Left hindlimb (tissue), 1 donor: ENCODE data around the gene SKAP1.
"Not testable (repeated sequence)": the region's sequence is repeated elsewhere in the genome, so short reads cannot be mapped to it uniquely, and the experiment has no call there.

Source experiments
- DNase-seq: peaks from one replicate; pipeline ENCODE4 v3.0.0-alpha.2; 2018

SKAP1 gene

GRCh38 chr17:48444516-48445247, 14.7 kb upstream of the SKAP1 start:
- no peak for DNase-seq

- no peak for DNase-seq
Observed at GRCh38 chr17:48443712-48444111, 13.7 kb upstream of the SKAP1 start.

DNA sequence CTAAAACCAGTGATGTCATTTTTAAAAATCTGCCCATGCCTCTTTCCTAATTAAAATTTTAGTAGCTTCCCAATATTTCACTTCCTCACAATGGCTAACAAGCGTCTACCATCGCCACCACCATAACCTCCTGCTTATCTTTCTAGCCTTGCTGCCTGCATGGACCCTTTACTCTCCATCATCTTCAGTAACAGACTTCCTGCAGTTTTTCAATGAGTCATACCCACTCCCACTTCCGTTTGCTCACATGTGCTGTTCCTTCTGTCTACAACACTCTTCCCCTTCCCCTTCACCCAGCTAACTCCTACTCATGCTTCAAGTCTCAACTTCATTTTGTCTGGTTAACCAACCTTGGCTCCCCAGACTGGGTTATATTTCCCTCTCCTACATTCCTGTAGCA, 12.8 kb upstream of the SKAP1 start:
- DNase-seq: no peak

GRCh38 chr17:48441862-48442261, 11.8 kb upstream of the SKAP1 start:
- DNase-seq: no peak

DNA sequence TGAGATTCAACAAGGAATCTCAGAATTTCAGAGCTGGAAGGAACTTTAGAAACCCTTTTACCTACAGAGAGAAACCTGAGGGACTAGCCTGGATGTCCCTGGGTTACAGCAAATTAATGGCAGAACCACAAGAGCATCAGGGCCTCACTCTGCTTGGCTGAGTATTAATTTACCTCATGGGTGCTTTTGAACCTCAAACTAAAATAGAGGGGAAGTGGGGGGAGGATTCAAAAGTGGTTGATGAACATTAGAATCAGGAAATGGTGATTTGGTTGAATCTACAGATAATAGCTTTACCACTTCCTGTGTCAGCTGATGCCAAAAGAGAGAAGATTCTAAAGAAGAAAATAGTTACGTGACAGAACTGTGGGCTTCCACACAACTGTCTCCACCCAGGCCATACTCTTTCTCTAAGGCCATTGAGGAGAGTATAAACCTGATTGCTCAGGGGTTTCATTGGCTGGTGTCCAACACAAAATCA, 11.3 kb upstream of the SKAP1 start:
- DNase-seq: no peak

DNA sequence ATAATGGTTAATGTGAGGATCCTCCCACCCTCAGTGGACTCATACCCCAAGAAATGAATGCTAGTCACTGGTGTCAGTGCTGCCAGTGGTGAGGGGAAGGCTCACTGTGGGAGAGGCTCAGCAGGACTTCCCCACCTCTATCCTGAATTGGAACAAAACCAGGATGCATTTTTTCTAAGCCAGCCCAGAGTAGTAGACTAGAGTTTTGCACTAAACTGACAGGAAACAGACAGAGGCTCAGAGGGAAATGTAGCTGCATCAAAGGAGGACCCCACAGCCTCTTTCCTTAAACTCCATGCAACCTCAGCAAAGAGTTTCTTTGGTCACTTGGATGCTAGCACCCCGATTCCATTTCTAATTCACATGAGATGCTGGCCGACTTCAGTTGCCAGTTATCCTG, 10.7 kb upstream of the SKAP1 start:
- DNase-seq: no peak

DNA sequence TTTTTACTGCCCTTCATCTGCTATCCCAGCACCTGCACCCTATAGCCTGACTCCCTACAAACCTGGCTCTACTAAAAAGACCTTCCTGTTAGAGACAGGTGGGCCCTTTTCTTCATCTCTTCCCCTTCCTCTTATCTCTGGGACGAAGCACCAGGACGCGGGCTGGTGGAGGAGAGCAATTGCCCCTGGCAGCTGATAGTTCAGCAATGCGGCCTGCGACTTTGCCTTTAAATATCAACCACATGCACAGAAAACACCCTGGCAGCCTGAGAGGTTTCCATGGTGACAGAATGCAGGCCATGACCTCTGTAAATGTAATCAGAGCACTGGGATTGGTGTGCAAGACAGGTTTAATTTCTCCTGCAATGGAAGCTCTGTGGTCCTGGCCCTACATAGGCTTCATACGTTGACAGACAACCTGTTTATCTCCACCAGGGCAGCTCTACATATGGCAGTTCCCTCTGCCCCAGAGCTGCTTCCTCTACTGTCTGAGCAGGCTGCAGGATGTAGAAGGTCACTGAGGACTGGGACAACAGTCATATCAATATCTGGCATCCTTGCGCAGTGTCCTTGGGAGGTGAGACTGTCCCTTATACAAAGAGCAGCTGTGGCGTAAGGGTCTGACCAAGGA, 10.0 kb upstream of the SKAP1 start:
- DNase-seq: no peak

- DNase-seq: no peak
Observed at GRCh38 chr17:48439110-48439850, 9.3 kb upstream of the SKAP1 start.

- no peak for DNase-seq
Observed at GRCh38 chr17:48438516-48439061, 8.6 kb upstream of the SKAP1 start.

DNA sequence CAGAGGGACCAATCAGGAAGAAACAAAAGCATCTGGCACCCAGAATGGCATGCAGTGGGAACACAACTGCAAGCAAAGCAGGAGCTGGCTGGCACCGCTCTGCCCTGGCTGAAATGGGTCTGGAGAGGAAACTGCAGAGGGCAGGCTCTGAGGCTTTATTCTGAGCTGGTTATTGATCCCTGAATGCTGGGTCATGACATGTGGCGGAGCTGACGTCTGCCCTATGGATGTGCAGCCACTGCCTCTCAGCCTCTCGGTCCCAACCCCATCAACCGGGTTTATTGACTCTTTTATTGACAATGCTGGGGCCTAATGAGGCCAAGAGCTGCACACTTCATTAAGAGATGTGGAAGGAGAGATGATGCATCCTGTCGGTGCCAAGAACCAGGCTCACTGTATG, 3.9 kb upstream of the SKAP1 start:
- no peak for DNase-seq

GRCh38 chr17:48432820-48433775, 3.1 kb upstream of the SKAP1 start:
- no peak for DNase-seq

DNA sequence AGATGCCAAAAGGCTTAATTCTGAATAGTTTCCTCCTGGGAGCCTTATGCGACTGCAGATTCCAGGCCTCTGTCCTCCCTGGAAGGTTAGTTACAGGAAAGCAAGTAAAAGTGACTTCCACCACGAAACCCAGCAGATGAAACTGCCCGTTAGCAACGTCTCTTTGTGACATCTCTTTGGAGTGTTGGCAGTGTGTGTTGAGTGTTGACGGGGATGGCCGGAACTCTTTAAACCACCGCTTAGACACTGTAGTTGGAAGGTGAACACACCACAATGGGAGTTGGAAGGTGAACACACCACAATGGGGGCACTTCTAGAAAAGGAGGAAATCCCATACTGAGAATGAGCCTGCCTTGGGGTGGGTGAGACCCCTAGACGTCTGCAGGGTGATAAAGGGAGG, 858 bp downstream of the SKAP1 start:
- DNase-seq: no peak

DNA sequence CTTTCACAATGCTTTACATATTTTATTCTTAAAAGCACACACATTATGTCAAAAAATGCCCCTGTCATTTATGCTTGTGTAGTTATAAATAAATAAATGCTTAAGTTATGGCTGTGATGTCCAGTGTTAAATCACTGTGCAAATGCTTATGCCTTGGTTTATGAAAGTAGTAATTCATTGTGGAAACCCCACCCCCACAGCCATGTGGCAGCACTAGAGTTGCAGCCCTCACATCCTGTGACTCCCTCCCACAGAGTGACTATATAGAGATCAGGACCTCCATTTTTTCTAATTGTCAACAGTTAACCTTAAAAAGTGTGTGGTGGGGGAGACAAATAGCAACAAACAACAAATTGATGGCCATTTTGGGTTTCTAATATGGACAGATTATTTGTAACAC, 2.4 kb downstream of the SKAP1 start:
- no peak for DNase-seq

DNA sequence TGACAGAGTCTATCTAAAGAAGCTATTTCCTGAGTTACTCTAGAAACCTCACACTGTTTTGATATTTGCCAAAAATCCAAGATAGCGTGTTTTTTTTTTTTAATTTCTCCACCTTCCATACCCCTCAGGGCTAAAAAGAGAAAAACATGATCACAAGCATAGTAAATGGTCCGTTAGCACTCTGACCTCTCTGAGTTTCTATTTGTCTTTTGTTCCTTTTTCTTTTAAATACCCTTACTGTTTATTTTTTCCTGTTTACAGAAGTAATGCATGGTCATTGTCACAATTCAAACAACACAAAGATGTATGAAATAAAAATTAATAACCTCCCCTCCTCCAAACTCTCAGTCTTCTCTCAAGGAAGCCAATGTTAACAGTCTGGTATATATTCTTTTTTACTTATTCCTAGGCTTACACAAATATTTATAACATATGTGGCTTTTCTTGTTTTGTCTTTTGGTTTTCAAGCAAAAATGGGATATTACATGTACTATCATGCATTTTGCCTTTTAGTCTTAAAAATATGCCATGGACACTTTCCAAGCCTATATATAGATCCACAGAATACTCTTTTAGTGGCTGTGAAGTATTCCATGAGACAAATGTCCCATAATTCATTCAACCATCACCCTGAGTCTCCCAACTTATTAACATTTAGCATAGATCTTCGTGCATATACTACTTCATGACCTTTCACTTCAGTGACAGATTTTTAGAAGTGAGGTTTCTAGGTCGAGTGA, 3.1 kb downstream of the SKAP1 start:
- DNase-seq: no peak

DNA sequence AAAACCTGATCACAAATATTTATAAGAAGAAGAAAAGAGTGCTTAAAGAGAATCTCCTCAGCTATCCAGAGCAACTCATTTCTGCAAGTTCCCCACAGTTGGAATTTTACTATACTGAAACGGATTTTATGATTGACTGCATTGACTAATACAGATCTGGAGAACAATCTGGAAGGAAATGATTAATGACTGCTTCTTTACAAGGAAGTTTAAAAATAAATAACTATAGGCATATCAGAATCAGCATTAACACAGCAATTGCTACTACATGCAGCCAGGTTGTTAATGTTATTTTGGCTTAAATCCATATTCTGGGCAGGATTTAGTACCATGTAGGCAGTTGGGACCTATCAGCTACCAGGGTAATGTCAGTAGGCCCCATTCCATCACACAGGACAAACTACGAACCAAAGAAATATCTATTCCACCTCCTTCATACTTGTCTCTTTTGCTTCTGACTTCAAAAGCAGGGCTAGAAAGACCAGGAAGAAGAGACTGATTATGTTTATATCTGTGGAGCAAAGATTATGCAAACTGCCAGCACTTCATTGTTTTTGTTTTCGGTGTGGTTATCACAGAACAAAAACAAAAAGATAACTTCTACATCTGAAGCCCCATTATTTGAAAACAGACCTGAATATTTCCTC, 3.9 kb downstream of the SKAP1 start:
- DNase-seq: no peak

GRCh38 chr17:48422060-48422459, 8.0 kb downstream of the SKAP1 start:
- not testable (repeated sequence) for DNase-seq

GRCh38 chr17:48420823-48421222, 9.2 kb downstream of the SKAP1 start:
- no peak for DNase-seq

DNA sequence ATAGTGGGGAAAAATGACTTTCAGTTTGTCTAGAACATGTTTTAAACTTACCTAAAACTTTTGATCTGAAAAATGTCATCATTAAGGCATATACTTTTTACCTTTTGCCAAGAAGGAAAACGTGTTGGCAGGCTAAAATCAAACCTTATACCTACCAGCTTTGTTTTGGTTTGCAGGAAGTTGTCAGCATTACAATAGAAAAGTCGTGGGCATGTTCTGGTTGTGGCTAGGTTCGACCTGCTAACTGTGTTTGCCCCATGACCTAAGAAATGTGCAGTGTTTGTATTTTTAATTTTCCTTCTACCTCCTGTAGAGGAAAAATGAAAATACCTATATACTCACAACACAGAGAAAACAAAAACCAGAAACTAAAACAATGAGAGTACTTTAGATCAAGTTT, 13.0 kb downstream of the SKAP1 start:
- DNase-seq: no peak

DNA sequence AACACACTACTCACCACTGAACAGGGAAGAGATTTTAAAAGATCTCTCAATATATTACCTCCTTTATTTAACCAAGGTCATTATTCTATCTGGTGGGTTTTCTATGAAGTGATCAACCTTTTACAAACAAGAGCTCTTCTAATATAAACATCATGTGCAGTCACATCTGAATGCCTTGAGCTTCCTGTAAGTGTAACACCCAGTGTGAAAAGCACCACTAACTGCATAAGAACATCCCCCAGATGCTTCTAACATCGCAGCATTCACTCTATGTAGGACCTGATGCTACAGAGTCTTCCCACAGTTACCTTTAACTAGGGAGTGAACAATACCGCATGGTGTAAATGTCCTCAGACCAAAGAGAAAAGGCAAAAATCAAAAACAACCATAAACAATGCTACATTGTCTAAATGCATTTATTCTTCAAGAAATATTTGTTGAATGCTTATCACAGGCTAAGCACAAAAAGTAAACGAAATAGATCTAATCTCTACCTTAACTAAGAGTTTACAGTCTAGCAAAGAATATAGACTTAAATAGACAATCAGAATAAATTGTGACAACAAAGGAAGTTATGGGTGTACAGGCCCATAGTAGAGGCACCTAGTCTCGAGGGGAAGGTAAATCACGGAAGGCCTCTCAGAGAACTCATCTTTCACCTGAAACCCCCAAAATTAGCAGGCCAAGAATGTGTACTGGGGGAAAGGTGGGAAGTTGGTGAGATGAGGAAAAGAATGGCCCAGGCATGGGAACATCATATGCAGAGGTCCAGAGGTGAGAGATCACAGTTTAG, 16.2 kb downstream of the SKAP1 start:
- DNase-seq: no peak

- no peak for DNase-seq
Observed at GRCh38 chr17:48412841-48413240, 17.2 kb downstream of the SKAP1 start.
